ENCODE measurements around the gene CHST2.

GRCh38 chr3:143171141-143171980 is 51.8 kb downstream of the CHST2 start:
- TF ChIP-seq CTCF (conservative IDR thresholded peaks at IDR 0.05) (no peak), ZFX (IDR thresholded peaks at IDR 0.05) (no peak)

Measured in C4-2B (cell line).